GM12878 (cell line): Measurements from ENCODE around the gene KCNQ1. TPM values are rescaled to one million over a fixed set of nuclear protein-coding genes. Genes with fewer than 3 reads are reported as not detected.

Experiments
- ATAC-seq: fragments of 200-7000 bp; cut with Tn5 transposase; 3 replicates; pipeline ENCODE4 v1.9.1; 2020; ENCODE audit warnings: mild to moderate bottlenecking, moderate library complexity
- BruUV-seq: library from RNA; stranded (reverse); fragments of 400-500 nt; replicated peaks from 2 replicates; lab custom pipeline; 2021; lab: Mats Ljungman, UMichigan
- CTCF ChIA-PET: fragments of 300-600 bp; sonication (Branson Sonifier 250); formaldehyde crosslinking; extraction: SDS; loops from one replicate; lab custom pipeline; 2021; ENCODE audit warnings: inconsistent platforms; lab: Yijun Ruan, JAX
- POLR2A ChIA-PET: fragments of 350-600 bp; formaldehyde crosslinking; extraction: SDS; loops from one replicate; lab custom pipeline; 2021; ENCODE audit warnings: inconsistent platforms; lab: Charles Lee
- RAD21 ChIA-PET: fragments of 300-600 bp; sonication (Branson Sonifier 250); formaldehyde crosslinking; loops from one replicate; lab custom pipeline; 2023; ENCODE audit warnings: antibody characterized with exemption; ENCODE audit not compliant: unreplicated experiment; lab: Charles Lee
- SMC1A ChIA-PET: fragments of 300-600 bp; sonication (Branson Sonifier 250); formaldehyde crosslinking; loops from one replicate; lab custom pipeline; 2023; ENCODE audit not compliant: unreplicated experiment, uncharacterized antibody; lab: Charles Lee
- DNase-seq: peaks from one replicate; pipeline ENCODE4 v3.0.0-alpha.2; 2011; ENCODE audit warnings: low read depth, low spot score
- FAIRE-seq: peaks from 3 replicates; lab custom pipeline; 2011; peaks lifted over from hg19 to GRCh38; lab: Jason Lieb, UNC
- H2AFZ ChIP-seq: 2 replicates; pipeline ENCODE4 v1.6.0; 2011; ENCODE audit warnings: low read depth, low read length, control low read depth; ENCODE audit not compliant: control insufficient read depth
- H3K27ac ChIP-seq: 2 replicates; pipeline ENCODE4 v1.5.1; 2011; ENCODE audit warnings: control low read depth; ENCODE audit not compliant: control insufficient read depth, insufficient read depth
- H3K27me3 ChIP-seq, 2 experiments: replicated peaks in 1 of 2; 2 replicates each; pipeline versions ENCODE4 v1.6.0 to v1.6.1; 2011; ENCODE audit warnings: low read length in 1 of 2; ENCODE audit not compliant: control insufficient read depth in 2 of 2, insufficient read depth in 2 of 2
- H3K36me3 ChIP-seq, 2 experiments: 2 replicates each; pipeline ENCODE4 v1.5.1; 2011; ENCODE audit warnings: low read length in 1 of 2; ENCODE audit not compliant: control insufficient read depth in 2 of 2, insufficient read depth in 2 of 2
- H3K4me1 ChIP-seq: 2 replicates; pipeline ENCODE4 v1.6.1; 2011; ENCODE audit warnings: mild to moderate bottlenecking, low read length, moderate library complexity, mixed read lengths; ENCODE audit not compliant: control insufficient read depth, insufficient read depth
- H3K4me2 ChIP-seq: 2 replicates; pipeline ENCODE4 v1.6.0; 2011; ENCODE audit warnings: control low read depth; ENCODE audit not compliant: control insufficient read depth, insufficient read depth
- H3K4me3 ChIP-seq: fragments of 200-600 bp; sonication (generic); 2 replicates; pipeline ENCODE4 v1.5.1; 2016
- H3K79me2 ChIP-seq: 2 replicates; pipeline ENCODE4 v1.6.0; 2011; ENCODE audit warnings: low read length; ENCODE audit not compliant: control insufficient read depth, insufficient read depth
- H3K9ac ChIP-seq: 2 replicates; pipeline ENCODE4 v1.8.0; 2011; ENCODE audit warnings: low read length, control low read depth, mixed read lengths; ENCODE audit not compliant: control insufficient read depth, insufficient read depth
- H3K9me3 ChIP-seq: replicated peaks from 3 replicates; pipeline ENCODE4 v1.5.1; 2011; ENCODE audit warnings: mild to moderate bottlenecking, low read length; ENCODE audit not compliant: control insufficient read depth, insufficient read depth
- H4K20me1 ChIP-seq: 2 replicates; pipeline ENCODE4 v1.6.0; 2011; ENCODE audit not compliant: control insufficient read depth, insufficient read depth
- ATF7 ChIP-seq: fragments of 450-650 bp; IDR thresholded peaks from 2 replicates; pipeline ENCODE4 v1.6.1; 2016; ENCODE audit warnings: low read depth, mild to moderate bottlenecking
- E2F4 ChIP-seq: IDR thresholded peaks from 2 replicates; pipeline ENCODE4 v1.6.1; 2012; ENCODE audit warnings: low read depth, low read length, improper control_type of control experiment
- EGR1 ChIP-seq, 2 experiments: IDR thresholded peaks; 1 replicate in 1 of 2; 2 replicates in 1 of 2; pipeline ENCODE4 v1.6.1; 2011 to 2012; ENCODE audit warnings: low read depth in 2 of 2, low read length in 2 of 2, borderline replicate concordance in 1 of 2, mild to moderate bottlenecking in 1 of 2, moderate library complexity in 1 of 2
- GATAD2B ChIP-seq: fragments of 450-650 bp; conservative IDR thresholded peaks from 2 replicates; pipeline ENCODE4 v1.6.1; 2017; ENCODE audit warnings: low read depth, mild to moderate bottlenecking, moderate library complexity
- HCFC1 ChIP-seq: fragments of 150-350 bp; IDR thresholded peaks from 2 replicates; pipeline ENCODE4 v1.6.1; 2014; ENCODE audit warnings: low read length
- MEF2A ChIP-seq: IDR thresholded peaks from 2 replicates; pipeline ENCODE4 v1.6.1; 2011; ENCODE audit warnings: low read depth, mild to moderate bottlenecking, low read length, moderate library complexity; ENCODE audit not compliant: insufficient read depth
- MLLT1 ChIP-seq: fragments of 450-650 bp; IDR thresholded peaks from 2 replicates; pipeline ENCODE4 v1.6.1; 2016; ENCODE audit warnings: mild to moderate bottlenecking
- MXI1 ChIP-seq: fragments of 150-350 bp; IDR thresholded peaks from 2 replicates; pipeline ENCODE4 v1.6.1; 2011; ENCODE audit warnings: low read depth, mild to moderate bottlenecking, inconsistent platforms, low read length, improper control_type of control experiment
- NFYA ChIP-seq: IDR thresholded peaks from 2 replicates; pipeline ENCODE4 v1.6.1; 2011; ENCODE audit warnings: low read depth, mild to moderate bottlenecking, low read length, improper control_type of control experiment, borderline replicate concordance
- NR2C1 ChIP-seq: fragments of 450-650 bp; IDR thresholded peaks from 2 replicates; pipeline ENCODE4 v1.6.1; 2017; ENCODE audit warnings: antibody characterized with exemption, mild to moderate bottlenecking, moderate library complexity
- POU2F2 ChIP-seq: IDR thresholded peaks from 3 replicates; pipeline ENCODE4 v1.6.1; 2011; ENCODE audit warnings: low read depth, mild to moderate bottlenecking, low read length, borderline replicate concordance
- RBBP5 ChIP-seq: fragments of 200-600 bp; sonication (generic); conservative IDR thresholded peaks from 2 replicates; pipeline ENCODE4 v1.6.1; 2016
- RELB ChIP-seq: fragments of 450-650 bp; IDR thresholded peaks from 2 replicates; pipeline ENCODE4 v1.6.1; 2017; ENCODE audit warnings: low read depth, mild to moderate bottlenecking, moderate library complexity
- SP1 ChIP-seq: IDR thresholded peaks from one replicate; pipeline ENCODE4 v1.6.1; 2011; ENCODE audit warnings: low read depth, low read length
- WRNIP1 ChIP-seq: IDR thresholded peaks from 2 replicates; pipeline ENCODE4 v1.6.1; 2011; ENCODE audit warnings: low read depth, low read length, improper control_type of control experiment, borderline replicate concordance
- YY1 ChIP-seq: IDR thresholded peaks from 2 replicates; pipeline ENCODE4 v1.6.1; 2011; ENCODE audit warnings: low read depth, mild to moderate bottlenecking, low read length
- ZNF592 ChIP-seq: fragments of 450-650 bp; IDR thresholded peaks from 2 replicates; pipeline ENCODE4 v1.6.1; 2017; ENCODE audit warnings: mild to moderate bottlenecking, moderate library complexity
- ZNF622 ChIP-seq: fragments of 450-650 bp; IDR thresholded peaks from 2 replicates; pipeline ENCODE4 v1.6.1; 2017; ENCODE audit warnings: mild to moderate bottlenecking, inconsistent platforms
- WGBS: methylation state at CpG from one replicate; pipeline ENCODE4 v1.1.6; 2016; ENCODE audit warnings: low lambda C conversion rate; ENCODE audit not compliant: insufficient replicate concordance, insufficient coverage; ENCODE audit errors: missing lambda C conversion rate; 5-methylcytosine and 5-hydroxymethylcytosine counted together
- in situ Hi-C: fragments of 300-500 bp; cut with MboI; formaldehyde crosslinking; loops from 9 replicates; pipeline ENCODE4 v1.14.3; 2018; ENCODE audit warnings: mixed read lengths
- intact Hi-C: fragments of 100-400 bp; cut with micrococcal nuclease; formaldehyde crosslinking; loops from one replicate; pipeline ENCODE4 v1.14.2; 2022; ENCODE audit not compliant: unreplicated experiment
- polyA plus RNA-seq, 11 experiments: library from polyadenylated mRNA; depleted of rRNA in 4 of 11; unstranded in 6 of 11; stranded (reverse) in 5 of 11; fragments of >200 nt; fragmentation: Nextera tagmentation in 4 of 11; fragmentation: Illumina TruSeq in 1 of 11; extraction: Ambion mirVana in 4 of 11; extraction: Trizol in 1 of 11; gene quantifications; 1 replicate in 1 of 11; 2 replicates in 10 of 11; pipeline versions ENCODE4 v1.2.1 to v1.2.3, GENCODE V29; 2011 to 2016; ENCODE audit warnings: inconsistent platforms in 2 of 11, missing spikeins in 2 of 11, low read depth in 1 of 11
- total RNA-seq, 4 experiments: library from RNA; depleted of rRNA in 3 of 4; stranded (reverse); fragments of >200 nt in 3 of 4; fragmentation: Illumina TruSeq in 1 of 4; extraction: Trizol in 1 of 4; gene quantifications; 2 replicates each; pipeline versions ENCODE4 v1.2.1 to v1.2.3, GENCODE V29; 2013 to 2021

The KCNQ1 gene
- total and polyA plus RNA-seq, 10 of the 15 experiments (the other 5 are each of a cell fraction or from before 2014, with no cell fraction given): 0.03 to 0.15 (median 0.12) TPM; not detected in 7

GRCh38 chr11:2673250-2673610 is 228.4 kb downstream of the KCNQ1 start:
- no peak overlapping the region for H3K4me3 ChIP-seq
- ChIA-PET RAD21 (no interaction called here), CTCF (no interaction called here)

More at GRCh38 chr11:2673250-2673610, 228.4 kb downstream of the KCNQ1 start:
- H3K4me1 ChIP-seq: no peaks in the 10 kb centered on the region
- no peak overlapping the region for H3K9ac ChIP-seq
- intact Hi-C loops: no loop called here
- no peak for DNase-seq
- WGBS: 49% methylated on average over 2 of the region's 2 CpGs
- no peaks in the 10 kb centered on the region; the same call in 1 of the 2 replicates for H3K79me2 ChIP-seq
- no peak overlapping the region for H2AFZ ChIP-seq
- H3K36me3 ChIP-seq: no peaks in the 10 kb centered on the region
- in situ Hi-C loops: no loop called here
- H3K27ac ChIP-seq: no peak overlapping the region
- no peaks in the 10 kb centered on the region for H3K27me3 ChIP-seq
- ATAC-seq: no peak
- no peaks in the 10 kb centered on the region for H4K20me1 ChIP-seq
- FAIRE-seq: no peak
- SMC1A ChIA-PET: no interaction called here
- POLR2A ChIA-PET: no interaction called here
- H3K9me3 ChIP-seq: no peaks in the 10 kb centered on the region
- TF ChIP-seq POU2F2 (no peak), MXI1 (no peak), EGR1 (IDR thresholded peaks at IDR 0.05; ENCODE audit: borderline replicate concordance in 1 of 2, low read depth in 2 of 2, low read length in 2 of 2) (no peak), ATF7 (no peak), ZNF592 (no peak), WRNIP1 (no peak), ZNF622 (no peak), RELB (no peak), YY1 (no peak), NFYA (no peak), RBBP5 (no peak), NR2C1 (no peak), MLLT1 (no peak), SP1 (no peak), E2F4 (no peak), MEF2A (no peak), GATAD2B (no peak), HCFC1 (no peak)
- BruUV-seq: no TSS peak
- no peak overlapping the region for H3K4me2 ChIP-seq
